CD4-positive, alpha-beta T cell treated with Interleukin-2 at 100 ng/mL for 4 hours (primary cell): ENCODE measurements around the gene RHOT2.

ENCODE experiments used
- DNase-seq: peaks from one replicate; pipeline ENCODE4 v3.0.0-alpha.2; 2020; ENCODE audit warnings: low spot score

Gene RHOT2

GRCh38 chr16:700684-701584 is 33.0 kb downstream of the RHOT2 start:
- DNase-seq = peak; percentile 52

DNA sequence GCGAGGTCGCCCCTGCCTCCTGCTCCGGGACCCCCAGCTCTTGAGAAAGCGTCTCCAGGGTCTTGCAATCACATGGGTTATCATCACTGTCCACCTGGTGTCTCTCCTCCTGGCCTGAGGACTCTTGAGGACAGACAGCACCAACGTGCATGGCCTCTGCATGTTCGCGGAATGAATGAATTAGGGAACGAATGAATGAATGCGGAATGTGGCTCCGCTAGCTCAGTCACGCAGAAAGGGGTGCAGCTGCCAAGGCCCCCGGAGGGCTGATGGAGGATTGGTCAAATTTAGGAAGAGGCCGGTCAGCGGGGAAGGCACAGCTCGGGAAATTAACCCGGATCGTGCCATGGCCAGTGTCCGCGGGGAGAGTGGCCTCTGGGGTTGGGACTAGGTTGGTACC is 34.4 kb downstream of the RHOT2 start:
- no peak for DNase-seq

GRCh38 chr16:703406-703805 is 35.5 kb downstream of the RHOT2 start:
- no peak for DNase-seq

- DNase-seq = no peak
Measured at GRCh38 chr16:704047-704446, 36.1 kb downstream of the RHOT2 start.

DNA sequence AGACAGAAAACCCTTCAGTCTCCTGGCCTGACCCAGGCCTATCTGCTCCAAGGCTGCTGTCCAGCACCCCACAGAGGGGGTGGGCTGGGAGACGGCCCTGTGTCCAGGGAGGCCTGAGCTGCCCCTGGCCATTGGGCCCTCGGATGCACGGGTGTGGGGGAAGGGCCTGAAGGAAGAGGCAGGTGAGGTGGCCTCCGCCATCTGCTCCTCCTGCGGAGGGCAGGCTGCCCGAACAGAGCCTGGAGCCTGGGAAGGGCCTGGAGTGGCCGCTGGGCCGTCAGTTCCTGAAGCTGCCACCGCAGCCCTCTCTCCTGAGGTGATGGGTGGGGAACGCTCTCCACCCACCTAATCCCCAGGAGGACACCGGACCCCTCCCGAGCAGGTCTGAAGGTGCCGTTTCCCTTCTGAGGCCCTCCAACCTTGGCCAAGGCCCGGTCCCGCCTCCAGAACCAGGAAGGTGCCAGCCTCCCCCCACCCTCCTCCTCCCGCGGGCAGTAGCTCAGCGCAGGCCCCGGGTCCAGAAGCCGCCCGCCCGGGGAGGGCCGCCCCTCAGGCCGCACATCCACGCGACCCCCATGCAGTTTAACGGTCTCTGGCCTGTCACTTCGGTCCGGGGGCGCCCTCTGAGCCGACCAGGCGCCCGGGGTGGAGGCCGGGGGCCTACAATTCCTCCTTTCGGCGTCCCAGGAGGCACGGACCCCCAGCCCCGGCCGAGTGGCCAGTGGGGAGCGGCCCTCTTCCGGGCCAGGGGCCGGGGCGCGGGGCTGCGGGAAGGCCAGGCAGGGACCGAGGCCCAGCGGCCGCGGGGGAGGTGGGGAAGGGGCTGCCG is 36.8 kb downstream of the RHOT2 start:
- DNase-seq = no peak

- DNase-seq = no peak
Measured at GRCh38 chr16:705431-706188, 37.7 kb downstream of the RHOT2 start, which contains the start of gene FBXL16. FBXL16 (minus strand) TSS chr16:705801; CDS start chr16:697405, 8,396 bp downstream.

GRCh38 chr16:706189-707061 is 38.5 kb downstream of the RHOT2 start:
- no peak for DNase-seq

DNA sequence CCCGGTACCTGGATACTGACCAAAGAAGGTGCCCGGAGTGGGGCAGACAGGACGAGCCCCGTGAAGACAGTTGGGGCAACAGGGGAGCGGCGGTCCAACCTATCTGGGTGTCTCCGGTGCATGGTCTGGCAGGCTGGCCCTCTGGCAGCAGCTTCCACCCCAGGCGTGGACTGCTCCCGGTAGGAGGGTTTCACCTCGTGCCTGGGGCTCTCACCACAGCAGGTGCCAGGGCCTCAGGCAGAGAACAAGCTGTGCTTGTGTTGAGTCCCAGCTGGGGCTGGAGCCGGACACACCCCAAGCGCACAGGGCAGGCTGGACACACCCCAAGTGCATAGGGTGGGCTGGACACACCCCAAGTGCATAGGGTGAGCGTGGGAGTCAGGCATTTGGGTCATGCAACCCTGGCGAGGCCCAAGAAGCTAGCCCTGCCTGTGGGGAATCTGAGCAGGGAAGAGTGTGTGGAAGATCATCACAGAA is 39.2 kb downstream of the RHOT2 start:
- DNase-seq = no peak

DNA sequence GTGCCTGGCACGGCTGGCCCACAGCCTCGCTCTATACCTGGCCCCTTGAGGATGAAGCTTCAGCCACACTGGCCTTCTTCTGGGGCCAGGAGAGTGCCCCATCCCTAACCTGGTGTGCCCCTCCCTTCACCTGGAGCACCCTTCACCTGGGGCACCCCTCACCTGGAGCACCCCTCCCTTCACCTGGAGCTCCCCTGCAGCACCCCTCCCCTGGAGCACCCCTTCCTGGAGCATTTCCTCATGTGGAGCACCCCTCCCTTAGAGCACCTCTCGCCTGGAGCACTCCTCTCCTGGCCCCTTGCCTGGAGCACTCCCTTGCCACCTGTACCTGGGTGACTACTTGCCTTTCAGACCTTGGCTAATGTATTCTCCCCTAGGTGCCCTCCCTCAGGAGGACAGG is 40.1 kb downstream of the RHOT2 start:
- no peak for DNase-seq

GRCh38 chr16:708959-709358 is 41.0 kb downstream of the RHOT2 start:
- no peak for DNase-seq

DNA sequence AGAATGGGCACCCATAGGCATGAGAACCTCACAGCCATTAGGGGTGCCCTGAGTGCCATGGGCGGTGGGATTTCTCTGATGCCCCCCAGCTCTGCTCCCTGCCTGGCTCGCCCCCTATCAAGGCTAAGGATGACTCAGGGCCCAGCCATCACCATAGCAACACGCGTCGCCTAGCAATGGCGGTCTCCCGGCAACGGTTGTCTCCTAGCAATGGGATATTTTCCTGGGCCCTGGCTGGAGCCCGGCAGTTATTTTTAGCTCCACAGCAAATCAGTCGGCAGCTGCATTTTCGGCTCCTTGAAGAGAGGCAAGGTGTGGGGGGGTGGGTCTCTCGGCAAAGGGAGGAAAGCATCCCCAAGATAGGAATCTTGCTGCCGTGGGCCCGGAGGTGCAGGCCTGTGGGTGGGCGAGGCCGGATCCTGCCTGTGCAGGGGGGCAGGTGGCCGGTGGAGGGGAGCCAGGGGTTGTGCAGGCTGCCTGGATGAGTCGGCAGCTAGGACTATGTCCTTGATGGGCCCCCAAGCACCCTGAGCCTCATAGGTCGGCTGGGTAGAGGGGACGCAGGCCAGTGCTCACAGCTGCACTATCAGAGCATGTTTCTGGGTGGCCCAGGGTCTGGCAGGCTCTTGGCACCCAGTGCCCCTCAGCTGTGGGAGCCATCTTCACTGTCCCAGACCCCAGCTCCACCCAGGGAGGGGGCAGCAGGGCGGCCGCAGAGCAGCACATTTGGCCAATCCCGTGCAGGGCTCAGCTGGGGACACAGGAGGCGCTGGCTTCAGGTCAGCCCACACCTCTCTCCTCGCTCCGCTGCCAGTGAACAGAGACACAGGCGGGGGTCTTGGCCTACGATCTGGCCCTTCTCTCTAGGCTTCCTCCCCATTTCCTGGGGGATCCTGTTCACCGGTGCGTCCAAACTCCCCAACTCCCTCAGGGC is 41.9 kb downstream of the RHOT2 start:
- DNase-seq = no peak

GRCh38 chr16:710500-711075 is 42.7 kb downstream of the RHOT2 start:
- no peak for DNase-seq

DNA sequence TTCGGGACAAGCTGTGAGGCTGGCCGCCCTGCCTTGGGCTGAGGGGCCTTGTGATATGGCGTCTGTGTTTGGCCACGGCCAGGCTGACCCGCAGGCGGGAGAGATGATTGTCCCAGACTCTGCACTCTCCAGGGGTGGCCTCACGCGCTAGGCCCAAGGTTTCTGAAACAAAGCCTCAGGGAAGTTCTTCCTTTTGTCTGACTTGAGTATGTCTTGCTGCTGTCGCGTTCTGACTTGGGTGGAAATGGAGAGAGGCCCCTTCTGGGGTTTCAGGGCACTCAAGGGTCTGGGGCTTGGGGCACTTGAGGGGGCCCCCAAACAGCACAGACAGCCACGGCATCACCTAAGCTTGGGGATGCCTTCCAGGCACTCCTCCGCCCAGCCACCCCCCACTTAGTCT is 43.2 kb downstream of the RHOT2 start:
- DNase-seq = no peak

DNA sequence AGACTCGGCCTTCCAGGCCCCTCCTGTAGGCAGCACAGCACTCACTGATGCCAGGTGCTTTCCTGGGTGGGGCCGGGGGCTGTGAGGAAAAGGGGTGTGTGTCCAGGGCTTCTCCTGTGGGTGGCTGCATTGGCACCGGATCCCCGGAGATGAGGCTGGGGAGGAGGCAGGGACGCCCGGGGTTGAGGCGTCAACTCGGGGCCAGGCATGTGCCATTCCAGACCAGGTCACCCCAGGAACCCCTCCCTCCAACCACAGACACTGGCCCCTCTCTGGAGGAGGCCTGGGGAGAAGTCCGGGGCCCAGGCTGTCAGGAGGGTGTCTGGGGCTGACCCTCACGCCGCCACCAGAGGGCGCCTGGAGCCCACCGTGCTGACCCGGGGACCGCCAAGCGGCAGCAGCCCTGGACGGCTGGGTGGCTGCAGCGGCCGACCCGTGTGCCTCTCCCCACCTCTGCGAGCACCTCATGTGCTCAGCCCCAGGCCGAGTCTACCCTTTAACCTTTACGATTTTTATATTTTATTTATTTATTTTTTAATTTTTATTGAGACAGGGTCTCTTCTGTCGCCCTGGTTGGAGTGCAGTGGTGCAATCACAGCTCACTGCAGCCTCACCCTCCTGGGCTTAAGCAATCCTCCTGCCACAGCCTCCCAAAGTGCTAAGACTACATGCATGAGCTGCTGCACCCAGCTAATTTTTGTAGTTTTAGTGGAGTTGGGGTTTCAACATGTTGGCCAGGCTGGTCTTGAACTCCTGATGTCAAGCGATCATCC is 43.8 kb downstream of the RHOT2 start:
- peak; percentile 81 for DNase-seq

DNA sequence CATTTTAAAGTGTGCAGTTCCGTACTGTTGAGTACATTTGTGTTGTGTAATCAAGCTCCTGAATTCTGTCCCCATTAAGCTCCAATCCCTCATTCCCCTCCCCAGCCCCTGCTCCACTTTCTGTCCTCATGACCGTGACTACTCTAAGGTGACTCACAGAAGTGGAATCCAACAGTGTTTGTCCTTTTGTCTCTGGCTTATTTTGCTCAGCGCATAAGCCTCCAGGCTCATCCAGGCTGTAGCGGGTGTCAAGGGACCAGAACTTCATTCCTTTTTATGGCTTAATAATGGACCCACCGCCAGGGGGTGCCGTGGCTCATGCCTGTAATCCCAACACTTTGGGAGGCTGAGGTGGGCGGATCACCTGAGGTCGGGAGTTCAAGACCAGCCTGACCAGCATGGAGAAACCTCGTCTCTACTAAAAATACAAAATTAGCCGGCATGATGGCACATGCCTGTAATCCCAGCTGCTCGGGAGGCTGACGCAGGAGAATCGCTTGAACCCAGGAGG is 44.9 kb downstream of the RHOT2 start:
- peak; percentile 45 for DNase-seq

- no peak for DNase-seq
Measured at GRCh38 chr16:714079-714478, 46.1 kb downstream of the RHOT2 start.

DNA sequence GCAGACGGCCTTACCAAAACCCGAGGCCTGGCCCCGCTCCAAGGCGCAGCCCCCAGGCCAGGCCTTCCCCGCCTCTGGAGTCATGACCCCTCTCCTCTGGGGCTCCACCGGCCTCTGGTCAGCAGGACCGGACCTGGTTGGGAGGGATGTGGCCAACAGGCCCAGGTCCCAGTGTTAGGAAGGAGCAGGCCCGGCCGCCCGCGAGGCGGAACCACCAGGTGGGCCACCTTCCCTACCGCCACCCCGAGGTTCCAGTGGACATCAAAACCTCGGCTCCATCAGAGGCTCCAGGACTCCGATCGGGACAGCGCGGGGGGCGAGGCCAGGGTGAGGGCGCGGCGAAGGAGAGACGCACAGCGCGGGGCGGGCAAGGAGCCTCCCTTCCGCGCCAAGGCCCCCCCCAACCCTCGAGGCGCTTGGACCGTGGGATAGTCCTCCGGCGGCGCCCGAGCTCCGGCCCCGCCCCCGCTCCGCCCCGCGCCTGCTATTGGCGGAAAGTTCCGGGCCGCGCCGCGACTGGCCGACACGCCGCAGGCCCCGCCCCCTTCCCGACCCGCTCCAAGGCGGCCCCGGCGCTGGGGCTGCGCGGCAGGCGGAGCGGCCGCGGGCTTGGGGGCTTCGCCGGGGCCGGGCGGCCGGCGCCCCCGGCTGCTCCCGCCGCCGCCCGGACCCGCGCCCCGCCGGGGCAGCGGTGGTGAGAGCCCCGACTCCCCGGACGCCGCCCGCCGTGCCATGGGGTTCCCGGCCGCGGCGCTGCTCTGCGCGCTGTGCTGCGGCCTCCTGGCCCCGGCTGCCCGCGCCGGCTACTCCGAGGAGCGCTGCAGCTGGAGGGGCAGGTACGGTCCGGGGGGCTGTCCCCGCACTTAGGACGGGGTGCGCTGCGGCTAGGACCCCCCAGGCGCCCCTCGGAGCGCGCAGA is 46.9 kb downstream of the RHOT2 start, which contains the start of gene METRN:
Gene METRN, plus strand, starts transcription at position 561 of the 919 bp plus-strand sequence. Its CDS starts 172 bp downstream, at position 733.
- DNase-seq = peak; percentile 85
